ENCODE results near the gene PHACTR1. TPM values are rescaled to one million over a fixed set of nuclear protein-coding genes. Genes with fewer than 3 reads are reported as not detected.

The PHACTR1 gene
- total and polyA plus RNA-seq, 2 experiments from 2014 or later = 0.65 to 3.2 TPM

DNA sequence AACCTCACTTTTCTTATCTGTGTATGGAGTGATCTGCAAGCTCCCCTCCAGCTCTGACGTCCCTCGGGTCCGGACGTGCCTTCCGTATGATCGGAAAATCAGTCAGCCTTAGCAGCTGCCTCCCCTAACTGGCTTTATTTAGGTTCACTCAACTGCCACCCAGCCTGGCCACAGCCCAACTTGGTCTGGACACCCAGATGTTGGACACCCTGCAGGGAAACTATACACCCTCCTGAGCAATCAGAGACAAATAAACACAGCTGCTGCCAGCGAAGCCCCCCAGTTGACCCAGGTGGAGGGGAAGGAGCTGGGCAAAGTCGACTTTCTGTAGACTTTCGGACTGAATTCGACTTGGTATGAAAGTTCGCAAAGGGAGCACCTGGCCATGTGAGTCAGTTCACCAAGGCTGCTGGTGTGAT is 582.8 kb downstream of the PHACTR1 start:
- Histone ChIP-seq H3K4me2 (ENCODE audit: unreplicated experiment) (no peak overlapping the region), H3K36me3 (ENCODE audit: low read depth) (0 out of 2 replicates have a peak, but pooled peaks cover 4% of the 10 kb centered on the region), H4K20me1 (ENCODE audit: insufficient read depth) (no peaks in the 10 kb centered on the region), H3K9me2 (ENCODE audit: insufficient read depth) (no peaks in the 10 kb centered on the region), H3K27me3 (replicated peaks; ENCODE audit: insufficient read depth) (no peaks in the 10 kb centered on the region), H3K4me1 (ENCODE audit: insufficient read depth) (peaks cover 12% of the 10 kb centered on the region), H3K79me2 (ENCODE audit: insufficient read depth) (no peaks in the 10 kb centered on the region), H3K4me3 (no peak overlapping the region), H3K27ac (no peak overlapping the region), H3K9me3 (ENCODE audit: low read depth) (no peaks in the 10 kb centered on the region), H2AFZ (no peak overlapping the region), H3K9ac (no peak overlapping the region), H3F3A (ENCODE audit: insufficient read depth) (peaks cover 14% of the 10 kb centered on the region)
- TF ChIP-seq EZH2 (IDR thresholded peaks at IDR 0.05; ENCODE audit: insufficient read depth, poor library complexity, severe bottlenecking) (no peak), EZH2phosphoT487 (IDR thresholded peaks at IDR 0.05; ENCODE audit: insufficient read depth, low read depth) (no peak)
- DNase-seq = no peak
- in situ Hi-C loops (cut with MboI) = no loop called here
- 96 to 98% methylated on average over 10 to 11 of the region's 11 CpGs for WGBS, 2 experiments (ENCODE audit: low coverage in 1 of 2, low lambda C conversion rate in 2 of 2, missing lambda C conversion rate in 2 of 2)

DNA sequence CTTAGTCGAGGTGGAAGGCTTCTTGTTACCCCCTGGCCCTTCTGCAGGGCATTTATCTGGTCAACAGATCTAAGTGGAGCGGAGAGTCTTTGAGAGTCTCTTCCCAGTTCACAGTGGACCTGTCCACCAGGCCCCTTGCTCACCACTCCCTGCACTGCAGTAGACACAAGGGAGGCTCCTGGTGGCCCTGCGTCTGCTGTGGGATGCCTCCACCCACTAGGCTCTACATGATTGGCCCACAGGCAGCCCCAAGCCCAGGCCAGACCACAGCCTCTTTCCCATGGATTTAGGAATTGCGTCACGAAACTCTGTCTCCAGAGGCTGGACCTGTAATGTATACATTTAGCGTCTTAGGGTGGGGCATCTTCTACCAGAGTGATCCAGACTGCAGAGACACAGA is 583.4 kb downstream of the PHACTR1 start:
- Histone ChIP-seq H3K9me3 (ENCODE audit: low read depth) (no peaks in the 10 kb centered on the region), H3K9me2 (ENCODE audit: insufficient read depth) (no peaks in the 10 kb centered on the region), H3K9ac (no peak overlapping the region), H2AFZ (no peak overlapping the region), H3K36me3 (ENCODE audit: low read depth) (peaks cover under 1% of the 10 kb centered on the region; the same call in 1 of the 2 replicates), H4K20me1 (ENCODE audit: insufficient read depth) (no peaks in the 10 kb centered on the region), H3K4me2 (ENCODE audit: unreplicated experiment) (no peak overlapping the region), H3K27ac (no peak overlapping the region), H3F3A (ENCODE audit: insufficient read depth) (peaks cover 17% of the 10 kb centered on the region), H3K4me1 (ENCODE audit: insufficient read depth) (peaks cover 15% of the 10 kb centered on the region), H3K27me3 (replicated peaks; ENCODE audit: insufficient read depth) (no peaks in the 10 kb centered on the region), H3K79me2 (ENCODE audit: insufficient read depth) (no peaks in the 10 kb centered on the region), H3K4me3 (no peak overlapping the region)
- in situ Hi-C loops (cut with MboI) = no loop called here
- TF ChIP-seq EZH2phosphoT487 (IDR thresholded peaks at IDR 0.05; ENCODE audit: insufficient read depth, low read depth) = no peak
- no peak for TF ChIP-seq EZH2 (IDR thresholded peaks at IDR 0.05; ENCODE audit: insufficient read depth, poor library complexity, severe bottlenecking)
- 78 to 81% methylated on average over 6 of the region's 6 CpGs for WGBS, 2 experiments (ENCODE audit: low coverage in 1 of 2, low lambda C conversion rate in 2 of 2, missing lambda C conversion rate in 2 of 2)
- DNase-seq = no peak

DNA sequence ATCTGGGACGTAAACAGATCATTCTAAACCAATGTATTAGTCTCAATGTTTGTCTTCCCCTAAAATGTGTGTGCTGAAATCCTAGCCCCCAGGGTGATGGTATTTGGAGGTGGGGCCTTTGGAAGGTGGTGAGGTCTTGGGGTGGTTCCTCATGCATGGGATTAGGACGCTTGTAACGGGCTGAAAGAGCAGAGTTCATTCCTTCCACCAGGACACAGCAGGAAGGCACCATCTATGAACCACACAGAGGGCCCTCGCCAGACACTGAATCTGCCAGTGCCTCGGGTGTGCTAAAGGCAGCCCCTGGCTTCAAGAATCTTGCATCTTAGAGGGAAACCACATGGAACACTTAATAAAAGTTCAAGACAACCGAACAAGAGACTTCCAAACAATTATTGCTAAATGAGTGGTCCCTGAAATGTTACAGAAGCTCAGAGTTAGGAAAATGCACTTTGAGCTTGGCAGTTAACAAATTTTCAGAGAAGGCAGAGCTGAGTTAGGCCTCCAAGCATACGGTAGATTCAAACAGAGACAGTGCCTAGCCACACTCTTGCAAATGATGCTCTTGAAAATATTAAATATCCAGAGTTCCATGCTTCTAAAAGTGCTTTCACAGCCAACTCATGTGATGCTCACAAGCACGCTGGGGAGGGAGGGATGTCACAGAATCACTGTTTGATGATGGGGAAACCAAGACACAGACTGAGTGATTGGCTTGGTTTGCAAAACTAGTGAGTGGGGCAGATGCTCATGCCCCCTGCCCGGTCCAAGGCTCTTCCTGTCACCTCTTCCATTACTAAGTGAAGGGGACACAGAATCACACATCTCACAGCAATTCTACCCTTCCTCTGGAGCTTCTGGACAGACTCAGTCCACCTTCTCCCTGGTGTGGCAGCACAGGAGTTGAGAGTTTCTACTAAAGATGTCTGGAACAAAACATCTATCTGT is 584.4 kb downstream of the PHACTR1 start:
- Histone ChIP-seq H3K9ac (no peak overlapping the region), H3K36me3 (ENCODE audit: low read depth) (no peaks in the 10 kb centered on the region; the same call in 1 of the 2 replicates), H2AFZ (no peak overlapping the region), H3K9me3 (ENCODE audit: low read depth) (no peaks in the 10 kb centered on the region), H3K4me1 (ENCODE audit: insufficient read depth) (peaks cover 15% of the 10 kb centered on the region), H3F3A (ENCODE audit: insufficient read depth) (peaks cover 17% of the 10 kb centered on the region), H3K27me3 (replicated peaks; ENCODE audit: insufficient read depth) (no peaks in the 10 kb centered on the region), H3K4me3 (no peak overlapping the region), H3K79me2 (ENCODE audit: insufficient read depth) (no peaks in the 10 kb centered on the region), H3K9me2 (ENCODE audit: insufficient read depth) (no peaks in the 10 kb centered on the region), H3K27ac (no peak overlapping the region), H4K20me1 (ENCODE audit: insufficient read depth) (no peaks in the 10 kb centered on the region), H3K4me2 (ENCODE audit: unreplicated experiment) (no peak overlapping the region)
- in situ Hi-C loops (cut with MboI) = no loop called here
- no peak for DNase-seq
- WGBS, 2 experiments (ENCODE audit: low coverage in 1 of 2, low lambda C conversion rate in 2 of 2, missing lambda C conversion rate in 2 of 2) = 80 to 85% methylated on average over 8 of the region's 9 CpGs
- TF ChIP-seq EZH2phosphoT487 (IDR thresholded peaks at IDR 0.05; ENCODE audit: insufficient read depth, low read depth) (no peak), EZH2 (IDR thresholded peaks at IDR 0.05; ENCODE audit: insufficient read depth, poor library complexity, severe bottlenecking) (no peak)

DNA sequence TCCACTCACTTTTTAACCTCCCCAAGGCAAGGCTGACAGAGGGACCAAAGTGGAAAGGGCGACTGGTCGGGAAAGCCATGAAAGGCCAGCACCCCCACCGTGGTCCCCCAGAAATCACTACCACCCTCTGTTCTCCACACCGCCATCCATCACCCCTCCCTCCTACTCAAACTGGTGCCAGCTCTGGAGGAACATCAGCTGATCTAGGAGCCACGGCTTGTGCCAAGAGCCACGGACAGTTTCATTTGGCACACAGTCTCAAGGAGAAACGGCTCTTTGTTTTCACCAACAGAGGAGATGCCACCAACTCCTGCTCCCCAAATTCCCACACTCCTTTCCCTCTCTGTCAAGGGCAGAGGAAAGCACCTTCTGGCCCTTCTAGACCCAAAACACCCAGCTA is 585.7 kb downstream of the PHACTR1 start:
- H3K4me1 ChIP-seq (ENCODE audit: insufficient read depth) = peaks cover 15% of the 10 kb centered on the region
- H3K4me3 ChIP-seq = no peak overlapping the region
- peaks cover 10% of the 10 kb centered on the region; the same call in 1 of the 2 replicates for H3K36me3 ChIP-seq (ENCODE audit: low read depth)
- 0 out of 2 replicates have a peak overlapping the region, but pooled peaks have one; percentile 25 for H3K9ac ChIP-seq
- H3F3A ChIP-seq (ENCODE audit: insufficient read depth) = peaks cover 17% of the 10 kb centered on the region
- no peak for DNase-seq
- peak overlapping the region; percentile 47 for H3K27ac ChIP-seq
- no peaks in the 10 kb centered on the region for H3K79me2 ChIP-seq (ENCODE audit: insufficient read depth)
- no peaks in the 10 kb centered on the region for H3K27me3 ChIP-seq (replicated peaks; ENCODE audit: insufficient read depth)
- no peak overlapping the region for H2AFZ ChIP-seq
- no peaks in the 10 kb centered on the region for H3K9me3 ChIP-seq (ENCODE audit: low read depth)
- WGBS, 2 experiments (ENCODE audit: low coverage in 1 of 2, low lambda C conversion rate in 2 of 2, missing lambda C conversion rate in 2 of 2) = 56 to 68% methylated on average over 7 of the region's 7 CpGs
- no peaks in the 10 kb centered on the region for H3K9me2 ChIP-seq (ENCODE audit: insufficient read depth)
- H4K20me1 ChIP-seq (ENCODE audit: insufficient read depth) = no peaks in the 10 kb centered on the region
- TF ChIP-seq EZH2phosphoT487 (IDR thresholded peaks at IDR 0.05; ENCODE audit: insufficient read depth, low read depth) = no peak
- TF ChIP-seq EZH2 (IDR thresholded peaks at IDR 0.05; ENCODE audit: insufficient read depth, poor library complexity, severe bottlenecking) = no peak
- in situ Hi-C loops (cut with MboI) = no loop called here
- H3K4me2 ChIP-seq (ENCODE audit: unreplicated experiment) = no peak overlapping the region

Measured in GM23248 (cell line).